Esophagus squamous epithelium (tissue), 4 donors: ENCODE results near the gene ZNF263.

Source experiments
- POLR2A ChIP-seq, 4 donors: fragments of 450-650 bp; IDR thresholded peaks; one replicate each; pipeline ENCODE4 v1.6.1; 2017; ENCODE audit warnings: antibody characterized with exemption in 4 of 4, mild to moderate bottlenecking in 4 of 4, moderate library complexity in 3 of 4
- TF ChIP-seq, protein P1 (sequence below), 6 experiments: fragments of 450-650 bp in 4 of 6; fragments of 200-600 bp in 2 of 6; sonication (generic) in 2 of 6; IDR thresholded peaks; one replicate each; pipeline ENCODE4 v1.5.1; 2016 to 2019; ENCODE audit warnings: antibody characterized with exemption in 6 of 6, mild to moderate bottlenecking in 4 of 6, moderate library complexity in 4 of 6

DNA sequence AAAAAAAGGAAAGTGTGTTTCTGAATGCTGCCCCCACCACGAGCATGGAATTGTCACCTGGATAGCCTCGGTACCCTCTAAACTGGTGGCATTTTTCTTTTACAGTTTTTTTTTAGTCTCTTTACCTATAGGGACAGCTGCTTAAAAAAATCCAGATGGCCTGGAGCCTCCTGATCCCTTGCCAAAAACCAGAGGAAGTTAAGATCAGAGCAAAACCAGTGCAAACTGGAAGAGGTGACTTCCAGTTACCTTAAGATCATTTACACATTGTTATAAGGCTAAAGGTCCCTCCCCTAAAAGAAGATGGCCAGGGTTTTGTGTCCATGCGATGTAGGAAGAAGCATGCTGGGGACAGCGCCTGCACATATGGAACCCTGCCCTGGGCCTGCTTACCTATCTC, 30.3 kb upstream of the ZNF263 start:
- TF ChIP-seq, protein P1, sequence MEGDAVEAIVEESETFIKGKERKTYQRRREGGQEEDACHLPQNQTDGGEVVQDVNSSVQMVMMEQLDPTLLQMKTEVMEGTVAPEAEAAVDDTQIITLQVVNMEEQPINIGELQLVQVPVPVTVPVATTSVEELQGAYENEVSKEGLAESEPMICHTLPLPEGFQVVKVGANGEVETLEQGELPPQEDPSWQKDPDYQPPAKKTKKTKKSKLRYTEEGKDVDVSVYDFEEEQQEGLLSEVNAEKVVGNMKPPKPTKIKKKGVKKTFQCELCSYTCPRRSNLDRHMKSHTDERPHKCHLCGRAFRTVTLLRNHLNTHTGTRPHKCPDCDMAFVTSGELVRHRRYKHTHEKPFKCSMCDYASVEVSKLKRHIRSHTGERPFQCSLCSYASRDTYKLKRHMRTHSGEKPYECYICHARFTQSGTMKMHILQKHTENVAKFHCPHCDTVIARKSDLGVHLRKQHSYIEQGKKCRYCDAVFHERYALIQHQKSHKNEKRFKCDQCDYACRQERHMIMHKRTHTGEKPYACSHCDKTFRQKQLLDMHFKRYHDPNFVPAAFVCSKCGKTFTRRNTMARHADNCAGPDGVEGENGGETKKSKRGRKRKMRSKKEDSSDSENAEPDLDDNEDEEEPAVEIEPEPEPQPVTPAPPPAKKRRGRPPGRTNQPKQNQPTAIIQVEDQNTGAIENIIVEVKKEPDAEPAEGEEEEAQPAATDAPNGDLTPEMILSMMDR (IDR thresholded peaks at IDR 0.05) = no peak
- TF ChIP-seq POLR2A (IDR thresholded peaks at IDR 0.05) = no peak
